Panc1 (cell line): ENCODE results near the gene CHSY1.

ENCODE experiments used
- POLR2AphosphoS5 ChIP-seq: IDR thresholded peaks from 2 replicates; pipeline ENCODE4 v1.6.1; 2012; ENCODE audit warnings: mild to moderate bottlenecking, low read depth, low read length, moderate library complexity
- TCF7L2 ChIP-seq: IDR thresholded peaks from 2 replicates; pipeline ENCODE4 v1.6.1; 2011; ENCODE audit warnings: mild to moderate bottlenecking, low read depth, low read length, inconsistent platforms
- TF ChIP-seq, protein P1 (sequence below): fragments of 450-650 bp; IDR thresholded peaks from 2 replicates; pipeline ENCODE4 v1.5.1; 2017; ENCODE audit warnings: mild to moderate bottlenecking

DNA sequence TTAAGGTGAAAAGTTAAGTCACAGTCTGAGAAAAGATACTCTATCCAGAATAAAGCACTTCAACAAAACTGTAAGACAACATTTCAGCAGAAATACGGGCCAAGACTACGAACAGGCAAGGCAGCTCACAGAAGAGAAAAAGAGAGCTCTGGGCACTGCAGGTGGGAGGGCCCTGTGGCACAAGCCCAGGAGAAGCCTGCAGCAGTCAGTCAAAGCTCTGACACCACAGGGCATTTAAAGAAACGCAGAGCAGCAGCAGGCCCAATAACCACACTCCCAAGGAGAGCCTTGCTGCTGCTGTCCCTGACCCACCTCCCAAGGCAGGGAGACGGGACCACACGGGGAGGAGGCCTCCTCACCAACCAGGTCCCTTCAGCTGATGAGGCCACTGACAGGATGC, 19.2 kb downstream of the CHSY1 start:
- TF ChIP-seq, protein P1, sequence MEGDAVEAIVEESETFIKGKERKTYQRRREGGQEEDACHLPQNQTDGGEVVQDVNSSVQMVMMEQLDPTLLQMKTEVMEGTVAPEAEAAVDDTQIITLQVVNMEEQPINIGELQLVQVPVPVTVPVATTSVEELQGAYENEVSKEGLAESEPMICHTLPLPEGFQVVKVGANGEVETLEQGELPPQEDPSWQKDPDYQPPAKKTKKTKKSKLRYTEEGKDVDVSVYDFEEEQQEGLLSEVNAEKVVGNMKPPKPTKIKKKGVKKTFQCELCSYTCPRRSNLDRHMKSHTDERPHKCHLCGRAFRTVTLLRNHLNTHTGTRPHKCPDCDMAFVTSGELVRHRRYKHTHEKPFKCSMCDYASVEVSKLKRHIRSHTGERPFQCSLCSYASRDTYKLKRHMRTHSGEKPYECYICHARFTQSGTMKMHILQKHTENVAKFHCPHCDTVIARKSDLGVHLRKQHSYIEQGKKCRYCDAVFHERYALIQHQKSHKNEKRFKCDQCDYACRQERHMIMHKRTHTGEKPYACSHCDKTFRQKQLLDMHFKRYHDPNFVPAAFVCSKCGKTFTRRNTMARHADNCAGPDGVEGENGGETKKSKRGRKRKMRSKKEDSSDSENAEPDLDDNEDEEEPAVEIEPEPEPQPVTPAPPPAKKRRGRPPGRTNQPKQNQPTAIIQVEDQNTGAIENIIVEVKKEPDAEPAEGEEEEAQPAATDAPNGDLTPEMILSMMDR: no peak
- TF ChIP-seq TCF7L2 (no peak), POLR2AphosphoS5 (no peak)
